NCI-H2171 (cell line): ENCODE results near the gene VPREB3.
A peak's percentile ranks its signal among the peaks of the same experiment; 100 is the strongest.

Source experiments
- DNase-seq: peaks from one replicate; lab custom pipeline; 2025; lab: John Stamatoyannopoulos, UW

Gene VPREB3

GRCh38 chr22:23782703-23783102 is 28.5 kb upstream of the VPREB3 start:
- DNase-seq = no peak

- no peak for DNase-seq
Measured at GRCh38 chr22:23782252-23782651, 28.0 kb upstream of the VPREB3 start.

GRCh38 chr22:23781511-23782183 is 27.4 kb upstream of the VPREB3 start:
- DNase-seq = no peak

GRCh38 chr22:23781065-23781464 is 26.8 kb upstream of the VPREB3 start:
- DNase-seq = no peak

GRCh38 chr22:23780146-23780748 is 26.0 kb upstream of the VPREB3 start:
- no peak for DNase-seq

GRCh38 chr22:23779731-23780130 is 25.5 kb upstream of the VPREB3 start:
- DNase-seq = no peak

- no peak for DNase-seq
Measured at GRCh38 chr22:23779083-23779482, 24.9 kb upstream of the VPREB3 start.

GRCh38 chr22:23778577-23778900 is 24.3 kb upstream of the VPREB3 start:
- no peak for DNase-seq

GRCh38 chr22:23777776-23778576 is 23.8 kb upstream of the VPREB3 start:
- peak; percentile 72 for DNase-seq

- DNase-seq = no peak
Measured at GRCh38 chr22:23775779-23776375, 21.7 kb upstream of the VPREB3 start.

- DNase-seq = no peak
Measured at GRCh38 chr22:23774922-23775436, 20.8 kb upstream of the VPREB3 start.

- DNase-seq = no peak
Measured at GRCh38 chr22:23774114-23774921, 20.1 kb upstream of the VPREB3 start.

GRCh38 chr22:23773483-23774113 is 19.4 kb upstream of the VPREB3 start:
- DNase-seq = no peak

- peak; percentile 61 for DNase-seq
Measured at GRCh38 chr22:23772649-23773473, 18.6 kb upstream of the VPREB3 start, which contains the start of gene MMP11. TSS of gene MMP11 (plus strand) at chr22:23772849. CDS start at chr22:23772871, 22 bp downstream.

GRCh38 chr22:23772315-23772648 is 18.1 kb upstream of the VPREB3 start:
- DNase-seq = no peak

- DNase-seq = no peak
Measured at GRCh38 chr22:23769321-23769965, 15.2 kb upstream of the VPREB3 start.

GRCh38 chr22:23767673-23768548 is 13.7 kb upstream of the VPREB3 start, which contains the start of gene CHCHD10:
TSS of gene CHCHD10 (minus strand) at chr22:23767972. CDS start at chr22:23767874, 98 bp downstream.
- peak; percentile 80 for DNase-seq

- no peak for DNase-seq
Measured at GRCh38 chr22:23767303-23767672, 13.1 kb upstream of the VPREB3 start.
